ENCODE results near the gene CALML6.

The CALML6 gene

DNA sequence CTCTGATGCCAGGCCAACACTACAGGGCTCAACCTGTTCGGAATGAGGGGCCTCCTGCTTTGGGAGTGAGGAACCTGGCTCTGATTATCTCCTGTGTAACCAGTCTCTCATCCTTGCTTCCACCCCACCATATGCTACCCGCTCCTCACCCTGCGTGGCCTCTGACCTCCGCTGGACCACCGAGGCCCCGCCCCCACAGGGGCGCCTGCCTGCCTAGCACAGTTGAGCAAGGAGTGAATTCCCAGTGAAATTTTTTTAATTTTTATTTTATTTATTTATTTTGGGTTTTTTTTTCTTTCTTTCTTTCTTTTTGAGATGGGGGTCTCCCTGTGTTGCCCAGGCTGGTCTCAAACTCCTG is 22.3 kb upstream of the CALML6 start:
- no peak for DNase-seq

DNA sequence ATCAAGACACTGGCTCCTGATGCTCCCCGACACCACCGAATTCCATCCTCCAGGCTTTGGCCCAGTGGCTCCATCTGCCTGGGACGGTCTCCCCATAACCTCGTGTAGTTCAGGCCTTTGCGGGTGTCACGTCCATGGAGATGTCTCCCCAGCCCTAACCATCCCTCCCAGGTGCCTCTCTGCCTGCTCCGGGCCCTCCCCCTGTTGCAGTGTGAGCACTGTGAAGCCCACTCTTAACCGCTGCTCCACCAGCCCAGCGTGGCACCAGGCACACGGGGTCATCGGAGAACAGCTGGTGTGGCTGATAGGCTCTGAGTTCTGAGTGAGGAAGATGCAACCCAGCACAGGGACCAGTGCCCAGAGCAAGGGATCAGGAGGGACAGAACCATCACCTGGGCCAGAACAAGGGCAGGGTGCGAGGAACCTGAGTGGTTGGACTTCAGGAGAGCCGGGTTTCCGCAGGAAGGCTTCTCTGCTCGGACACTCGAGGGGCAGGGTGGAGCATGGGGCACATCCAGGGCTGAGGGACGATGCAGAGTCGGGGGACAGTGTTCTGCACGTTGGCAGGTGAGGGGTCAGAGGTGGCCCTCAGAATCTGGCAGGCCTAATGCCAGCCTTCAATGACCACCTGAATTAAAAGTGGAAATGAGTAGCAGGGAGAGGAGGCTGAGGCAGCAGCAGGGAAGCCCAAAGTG is 21.6 kb upstream of the CALML6 start:
- DNase-seq, result no peak

DNA sequence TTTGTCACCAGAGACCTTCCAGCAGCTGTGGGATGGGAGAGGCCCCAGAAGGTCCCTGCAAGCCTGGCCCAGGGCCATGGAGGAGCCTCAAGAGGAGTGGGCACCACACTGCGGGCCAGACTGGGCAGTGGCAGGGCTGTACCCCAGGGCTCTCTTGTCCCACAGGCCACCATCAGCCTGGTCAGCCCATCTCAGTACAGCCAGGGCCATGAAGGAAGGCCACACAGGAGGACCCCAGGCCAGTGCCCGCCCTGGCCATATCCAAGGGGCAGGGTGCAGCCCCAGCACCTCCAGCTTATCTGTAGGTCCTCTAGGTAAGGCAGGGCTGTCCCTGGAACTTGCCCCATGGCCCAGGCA is 21.1 kb upstream of the CALML6 start:
- no peak for DNase-seq

DNA sequence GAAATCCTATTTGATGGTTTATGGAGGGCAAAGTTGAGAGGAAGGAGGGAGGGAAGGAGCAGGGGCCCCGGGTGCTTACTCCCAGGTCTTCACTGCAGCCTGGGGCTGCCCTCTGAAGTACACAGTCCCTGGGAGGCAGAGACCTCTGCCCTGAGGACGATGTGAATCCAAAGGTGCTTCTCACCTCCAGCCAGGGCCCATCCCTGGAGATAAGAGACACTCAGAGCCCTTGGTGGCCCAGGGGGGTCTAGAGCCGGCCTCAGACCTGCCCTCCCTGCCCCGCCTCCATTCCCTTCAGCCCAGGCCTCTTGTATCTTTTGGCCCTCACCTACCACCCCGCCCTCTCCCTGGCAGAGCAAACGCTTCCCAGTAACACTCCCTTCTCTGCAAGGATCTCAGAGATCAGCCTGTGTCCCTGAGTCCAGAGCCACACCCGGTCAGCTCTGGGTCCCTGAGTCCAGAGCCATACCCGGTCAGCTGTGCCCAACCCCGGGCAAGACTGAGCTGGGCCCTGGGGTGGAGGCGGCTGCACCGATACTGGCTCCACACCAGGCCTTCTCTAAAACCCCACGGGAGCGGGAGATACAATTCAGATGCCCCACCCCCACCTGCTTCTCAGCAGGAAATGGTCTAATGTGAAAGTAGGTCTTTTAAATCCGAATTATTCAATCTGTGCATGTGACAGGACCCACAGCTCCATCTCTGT is 20.6 kb upstream of the CALML6 start:
- no peak for DNase-seq

DNA sequence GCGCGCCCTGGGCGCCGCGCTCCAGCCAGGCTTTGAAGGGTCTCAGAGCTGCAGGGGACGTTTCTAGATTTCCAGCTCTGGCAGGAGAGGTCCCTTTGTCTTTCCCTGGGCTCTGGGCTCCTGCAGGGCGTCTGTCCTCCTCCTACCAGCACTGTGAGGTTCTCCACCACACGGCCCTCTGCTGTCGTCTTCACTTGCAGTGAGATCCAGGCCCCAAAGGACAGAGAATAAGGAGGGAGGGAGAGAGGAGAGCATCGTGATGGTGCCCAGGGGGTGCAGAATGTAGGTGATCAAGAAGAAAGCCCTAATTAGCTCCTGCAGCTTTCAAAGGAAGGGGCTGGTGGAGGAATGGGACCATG is 20.0 kb upstream of the CALML6 start:
- DNase-seq, result no peak

DNA sequence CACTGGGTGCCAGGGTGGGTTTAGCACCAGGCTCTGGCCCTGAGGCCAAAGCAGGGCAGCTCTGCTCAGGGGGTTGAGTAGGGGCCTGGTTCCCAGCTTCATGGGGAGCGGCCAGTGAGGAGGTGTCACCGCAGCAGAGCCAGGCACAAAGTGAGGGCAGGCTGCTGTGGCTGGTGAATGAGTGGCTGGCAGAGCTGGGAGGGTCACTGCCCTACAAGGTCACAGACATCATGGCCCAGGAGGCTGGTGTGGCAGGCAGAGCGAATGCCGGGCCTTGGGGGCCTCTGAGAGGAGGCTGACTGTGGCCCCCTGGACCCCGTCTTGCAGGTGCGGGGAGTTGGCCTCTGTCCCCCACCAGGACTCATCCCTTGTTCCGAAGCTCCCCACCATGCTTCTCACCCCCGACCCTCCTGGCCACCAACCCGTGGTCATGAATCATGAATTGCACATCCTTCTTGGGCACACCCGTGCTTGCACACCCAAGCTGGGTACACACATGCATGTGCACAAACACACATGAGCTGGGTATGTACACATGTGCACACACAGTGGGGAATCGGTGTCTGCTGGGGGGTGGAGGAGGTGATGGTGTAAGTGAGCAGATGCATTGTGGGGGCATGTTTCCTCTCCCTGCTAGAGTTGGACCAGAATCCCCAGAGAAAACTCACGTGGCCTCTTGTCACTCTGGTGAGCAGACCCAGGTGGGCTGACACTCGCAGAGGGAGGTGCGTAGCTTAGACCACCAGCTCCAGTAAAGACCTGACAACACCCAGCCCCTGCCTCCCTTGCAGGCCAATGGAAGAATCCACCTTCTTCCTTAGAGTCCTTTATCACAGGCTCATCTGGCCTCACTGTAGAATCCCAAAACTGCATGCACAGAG is 19.4 kb upstream of the CALML6 start:
- DNase-seq, result no peak

DNA sequence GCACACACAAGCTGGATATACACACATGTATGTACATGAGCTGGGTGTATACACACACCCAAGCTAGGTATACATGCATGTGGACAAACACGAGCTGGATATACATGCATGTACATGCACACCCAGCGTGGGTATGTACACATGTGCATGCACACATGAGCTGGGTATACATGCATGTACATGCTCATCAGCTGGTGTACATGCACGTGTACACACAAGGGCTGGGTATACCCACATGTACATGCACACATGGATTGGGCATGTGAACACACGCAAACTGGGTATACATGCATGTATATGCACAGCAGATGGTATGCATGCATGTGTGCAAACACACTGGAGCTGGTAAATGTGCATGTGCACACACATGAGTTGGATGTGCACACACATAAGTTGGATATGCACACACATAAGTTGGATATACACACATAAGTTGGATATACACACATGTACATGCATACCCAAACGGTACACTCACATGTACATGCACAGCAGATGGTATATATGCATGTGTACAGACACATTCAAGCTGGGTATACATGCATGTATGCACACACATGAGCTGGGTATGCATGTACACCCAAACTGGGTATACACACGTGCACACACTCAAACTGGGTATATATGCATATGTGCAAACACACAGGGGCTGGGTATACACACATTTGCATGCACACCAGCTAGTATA is 16.7 kb upstream of the CALML6 start:
- DNase-seq, result no peak

DNA sequence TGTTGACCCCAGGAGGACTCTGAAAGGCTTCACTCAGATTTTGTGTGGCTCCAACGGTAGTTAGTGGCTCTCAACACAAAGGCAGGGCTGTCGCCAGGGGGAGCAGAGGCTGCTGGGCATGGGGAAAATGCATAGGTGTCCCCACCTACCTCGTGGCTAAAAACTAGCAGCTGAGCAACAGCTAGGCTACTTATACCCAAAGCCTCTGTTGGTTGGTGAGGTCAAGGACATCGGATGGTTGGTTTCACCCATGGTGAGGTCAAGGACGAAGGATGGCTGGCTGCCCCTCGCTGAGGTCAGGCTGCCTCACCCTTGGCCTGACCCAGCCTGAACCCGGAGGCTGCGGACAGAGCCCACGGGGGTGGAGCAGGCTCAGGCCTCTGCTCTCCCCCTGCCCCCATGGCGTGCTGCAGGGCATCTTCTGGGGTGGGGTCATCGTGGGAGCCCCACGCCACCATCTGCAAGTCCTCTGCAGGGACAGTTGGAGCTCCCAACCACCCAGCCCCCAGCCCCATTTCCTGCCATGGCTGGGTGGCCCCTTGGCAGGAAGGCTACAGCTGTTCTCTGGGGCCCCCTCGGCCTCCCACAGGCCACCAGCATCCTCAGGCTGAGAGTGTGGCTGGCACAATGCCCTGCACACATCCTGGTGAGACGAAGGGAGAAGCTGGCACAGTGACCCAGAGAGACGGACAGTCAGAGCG is 15.6 kb upstream of the CALML6 start:
- no peak for DNase-seq

DNA sequence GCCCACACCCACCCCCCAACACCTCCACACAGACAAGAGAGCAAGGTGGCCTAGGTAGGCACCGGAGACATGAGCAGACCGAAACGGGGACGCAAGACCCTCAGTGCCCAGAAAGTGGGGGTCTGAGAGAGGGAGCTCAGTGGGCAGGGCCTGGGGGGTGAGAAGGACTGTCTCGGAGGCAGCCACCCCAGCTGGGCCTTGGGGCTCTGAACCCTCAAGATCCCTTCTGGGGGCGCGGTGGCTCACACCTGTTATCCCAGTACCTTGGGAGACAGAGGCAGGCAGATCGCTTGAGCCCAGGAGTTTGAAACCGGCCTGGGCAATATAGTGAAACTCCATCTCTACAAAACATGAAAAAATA is 15.1 kb upstream of the CALML6 start:
- DNase-seq, result no peak

DNA sequence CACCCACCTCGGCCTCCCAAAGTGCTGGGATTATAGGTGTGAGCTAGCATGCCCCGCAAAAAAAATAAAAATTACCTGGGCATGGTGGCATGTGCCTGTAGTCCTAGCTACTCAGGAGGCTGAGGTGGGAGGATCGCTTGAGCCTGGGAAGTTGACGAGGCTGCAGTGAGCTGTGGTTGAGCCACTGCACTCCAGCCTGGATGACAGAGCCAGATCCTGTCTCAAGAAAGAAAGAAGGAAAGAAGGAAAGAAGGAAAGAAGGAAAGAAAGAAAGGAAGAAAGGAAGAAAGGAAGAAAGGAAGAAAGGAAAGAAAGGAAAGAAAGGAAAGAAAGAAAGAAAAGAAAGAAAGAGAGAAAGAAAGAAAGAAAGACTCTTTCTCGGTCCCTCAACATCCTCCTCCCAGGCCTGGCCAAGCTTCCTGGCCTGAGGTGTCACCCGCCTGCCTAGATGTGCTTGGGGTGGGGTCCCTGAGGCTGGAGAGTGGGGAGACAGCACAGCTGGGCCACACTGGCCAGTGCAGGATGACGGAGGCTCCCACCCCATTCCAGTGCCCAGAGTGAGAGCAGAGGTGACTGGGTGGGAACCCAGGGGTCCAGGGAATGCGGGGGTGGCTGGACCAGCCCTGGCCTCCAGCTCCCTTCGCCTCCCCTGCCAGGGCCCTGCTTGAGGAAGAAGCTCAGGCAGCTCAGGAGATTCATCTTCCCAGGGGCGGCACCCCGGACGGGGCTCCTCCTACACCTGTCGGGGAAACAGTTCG is 14.0 kb upstream of the CALML6 start:
- no peak for DNase-seq

DNA sequence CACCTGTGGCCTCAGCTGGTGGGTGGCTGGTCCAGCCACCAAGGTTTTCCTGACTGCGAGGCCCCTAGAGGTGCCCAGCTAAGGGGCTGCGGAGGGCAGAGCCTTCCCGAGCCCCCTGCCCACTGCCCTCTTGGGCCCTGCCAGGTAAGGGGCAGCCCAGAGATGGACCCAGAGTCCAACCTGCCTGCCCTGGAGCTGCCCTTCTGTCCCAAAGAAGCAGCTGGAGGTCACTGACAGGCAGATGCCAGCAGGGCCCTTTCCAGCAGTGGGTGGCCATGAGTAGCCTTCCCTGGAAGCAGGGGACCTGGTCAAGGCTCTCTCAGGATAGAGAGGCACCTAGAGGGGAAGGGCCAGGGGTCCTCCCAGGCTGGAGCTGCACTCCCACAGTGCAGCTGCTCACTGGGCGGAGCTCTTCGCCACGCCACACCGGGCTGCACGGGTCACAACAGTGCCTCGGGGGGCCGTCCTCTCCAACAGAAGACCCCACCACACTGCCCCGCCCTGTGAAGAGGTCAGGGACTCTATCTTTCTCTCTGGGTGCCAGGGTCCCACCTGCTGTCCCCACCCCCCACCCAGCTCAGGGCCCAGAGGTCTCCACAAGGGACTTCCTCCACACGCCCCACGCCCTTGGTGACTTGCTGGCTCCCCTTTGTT is 13.3 kb upstream of the CALML6 start:
- no peak for DNase-seq

DNA sequence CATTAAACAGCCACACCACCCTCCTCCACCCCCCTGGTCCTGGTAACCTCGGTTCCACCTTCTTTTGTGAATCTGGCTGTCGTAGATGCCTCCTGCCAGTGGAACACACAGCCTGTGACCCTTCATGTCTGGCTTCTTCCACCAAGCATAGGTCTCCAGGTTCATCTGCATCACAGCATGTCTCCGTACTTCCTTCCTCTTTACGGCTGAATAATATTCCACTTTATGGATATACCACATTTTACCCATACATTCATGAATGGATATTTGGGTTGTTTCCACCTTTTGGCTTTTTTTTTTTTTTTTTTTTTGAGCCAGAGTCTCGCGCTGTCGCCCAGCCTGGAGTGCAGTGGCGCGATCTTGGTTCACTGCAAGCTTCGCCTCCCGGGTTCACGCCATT is 11.8 kb upstream of the CALML6 start:
- DNase-seq, result no peak

DNA sequence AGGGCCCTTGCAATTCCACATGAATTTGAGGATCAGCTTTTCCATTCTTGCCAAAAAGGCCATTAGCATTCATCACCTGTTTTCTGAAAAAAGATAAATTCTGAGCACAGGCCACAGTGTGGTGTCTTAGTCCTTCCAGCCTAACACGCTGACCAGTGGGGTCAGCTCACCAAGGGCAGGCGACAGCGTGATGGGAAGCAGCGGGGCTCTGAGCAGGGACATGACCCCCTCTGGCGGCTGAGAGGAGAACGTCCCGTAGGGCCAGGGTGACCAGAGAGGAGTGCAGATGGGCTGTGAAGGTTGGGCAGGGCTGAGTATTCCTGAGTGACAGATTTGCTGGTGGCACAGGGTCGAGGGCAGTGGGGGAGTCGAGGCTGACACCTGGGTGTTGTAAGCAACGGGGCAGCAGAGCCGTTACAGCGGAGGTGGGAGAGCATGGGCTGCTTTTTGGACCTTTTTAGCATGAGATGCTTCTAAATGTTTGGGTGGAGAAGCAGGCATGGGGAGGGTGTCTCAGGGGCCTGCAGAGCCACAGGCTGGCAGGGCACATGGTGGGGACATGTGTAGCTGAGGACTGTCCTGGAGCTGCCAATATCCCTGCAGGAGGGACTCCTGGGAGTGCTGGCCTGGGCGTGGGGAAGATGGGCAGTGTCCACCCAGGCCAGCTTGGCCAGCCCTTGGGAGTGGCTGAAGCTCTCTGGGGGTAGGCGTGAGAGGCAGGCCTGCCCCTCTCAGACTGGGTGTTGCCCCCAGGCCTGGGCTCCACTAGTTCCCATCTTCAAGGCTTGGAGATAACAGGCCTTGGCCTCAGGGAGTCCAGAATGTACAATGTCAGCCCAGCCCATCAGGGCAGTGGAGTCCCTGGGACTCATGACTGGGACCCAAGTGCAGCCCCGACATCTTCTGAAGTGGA is 8.6 kb upstream of the CALML6 start:
- DNase-seq, result no peak

DNA sequence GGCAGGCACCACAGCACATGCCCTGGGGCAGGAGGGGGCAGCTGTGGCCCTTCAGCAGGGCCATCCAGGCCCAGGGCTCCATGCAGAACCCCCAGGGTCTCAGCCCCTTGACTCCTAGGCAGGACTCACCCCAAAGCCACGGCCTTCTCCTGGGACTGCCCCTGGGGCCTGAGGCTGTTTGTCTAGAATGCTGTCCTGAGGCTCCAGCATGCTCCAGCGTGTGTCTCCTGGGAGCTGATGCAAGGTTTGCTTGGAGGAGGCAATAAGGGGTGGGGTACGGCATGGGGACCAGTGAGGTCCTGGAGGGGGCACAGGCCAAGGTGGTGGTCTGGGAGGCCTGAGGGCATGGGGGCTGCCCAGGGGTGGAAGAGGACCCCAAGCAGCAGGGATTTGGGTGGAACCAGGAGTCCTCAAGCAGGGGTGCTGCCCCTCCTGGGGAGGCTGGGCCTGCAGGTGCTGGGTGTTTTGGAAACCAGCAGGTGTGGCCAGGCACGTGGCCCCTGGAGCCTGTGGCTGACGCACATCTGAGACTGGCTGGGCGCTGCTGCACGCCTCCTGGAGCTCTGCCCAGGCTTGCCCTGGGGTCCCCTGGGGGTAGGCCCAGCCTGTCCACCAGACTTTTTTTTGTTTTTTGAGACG is 7.8 kb upstream of the CALML6 start:
- DNase-seq, result no peak

DNA sequence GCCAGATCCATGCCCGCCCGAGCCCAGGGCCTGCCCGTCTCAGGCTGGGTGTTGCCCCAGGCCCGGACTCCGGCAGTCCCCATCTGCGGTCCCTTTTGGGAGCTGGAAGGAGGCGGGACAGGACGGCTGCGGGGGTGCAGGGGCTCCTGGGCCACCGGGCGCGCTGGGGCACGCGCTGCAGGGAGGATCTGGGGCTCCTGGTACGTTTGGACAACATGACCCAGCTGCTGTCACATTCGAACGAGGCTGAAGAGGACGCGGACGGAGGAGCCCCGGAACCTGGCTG is 6.6 kb upstream of the CALML6 start:
- DNase-seq, result no peak

DNA sequence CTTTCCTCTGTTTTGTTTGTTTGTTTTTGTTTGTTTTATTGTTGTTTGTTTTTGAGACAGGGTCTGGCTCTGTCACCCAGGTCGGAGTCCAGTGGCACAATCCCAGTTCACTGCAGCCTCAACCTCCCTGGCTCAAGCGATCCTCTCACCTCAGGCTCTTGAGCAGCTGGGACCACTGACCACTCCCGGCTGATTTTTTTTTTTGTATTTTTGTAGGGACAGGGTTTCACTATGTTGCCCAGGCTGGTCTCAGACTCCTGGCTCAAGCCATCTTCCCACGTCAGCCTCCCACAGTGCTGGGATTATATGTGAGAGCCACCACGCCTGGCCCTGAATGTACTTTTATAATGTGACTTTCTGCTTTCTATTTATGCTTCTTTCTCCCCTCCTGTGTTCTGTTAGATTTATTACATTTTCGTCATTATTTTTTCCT is 5.0 kb upstream of the CALML6 start:
- no peak for DNase-seq

DNA sequence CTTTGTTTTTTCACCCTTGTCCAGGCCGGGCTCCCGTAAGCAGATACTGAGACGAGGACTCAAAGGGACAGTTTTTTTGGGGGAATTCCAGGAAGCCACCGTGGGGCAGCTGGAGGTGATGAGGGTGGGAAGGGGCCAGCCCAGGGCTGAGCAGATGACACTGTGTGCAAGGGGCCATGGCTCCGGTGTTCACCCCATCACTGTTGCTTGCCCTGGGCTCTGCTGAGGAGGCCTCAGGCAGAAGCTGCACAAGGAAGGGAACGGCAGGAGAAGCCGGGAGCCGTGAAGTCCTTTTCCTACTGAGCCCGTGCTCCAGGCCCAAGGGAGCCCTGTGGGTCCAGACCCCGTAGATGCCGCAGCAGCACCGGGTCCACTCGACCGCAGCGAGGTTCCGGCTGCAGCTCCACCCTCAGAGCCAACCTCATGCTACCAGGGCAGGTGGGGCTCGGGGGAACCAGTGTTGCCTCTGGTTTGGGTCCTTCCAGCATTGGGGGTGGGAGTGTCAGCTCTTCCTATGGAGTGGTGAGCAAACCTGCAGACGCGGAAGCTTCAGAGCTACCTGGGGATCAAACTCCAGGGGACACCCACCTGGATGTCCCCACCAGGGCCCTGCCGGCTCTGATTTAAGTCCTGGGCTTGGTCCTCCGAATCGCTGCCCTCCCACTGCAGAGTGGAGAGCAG is 4.3 kb upstream of the CALML6 start:
- DNase-seq, result no peak

DNA sequence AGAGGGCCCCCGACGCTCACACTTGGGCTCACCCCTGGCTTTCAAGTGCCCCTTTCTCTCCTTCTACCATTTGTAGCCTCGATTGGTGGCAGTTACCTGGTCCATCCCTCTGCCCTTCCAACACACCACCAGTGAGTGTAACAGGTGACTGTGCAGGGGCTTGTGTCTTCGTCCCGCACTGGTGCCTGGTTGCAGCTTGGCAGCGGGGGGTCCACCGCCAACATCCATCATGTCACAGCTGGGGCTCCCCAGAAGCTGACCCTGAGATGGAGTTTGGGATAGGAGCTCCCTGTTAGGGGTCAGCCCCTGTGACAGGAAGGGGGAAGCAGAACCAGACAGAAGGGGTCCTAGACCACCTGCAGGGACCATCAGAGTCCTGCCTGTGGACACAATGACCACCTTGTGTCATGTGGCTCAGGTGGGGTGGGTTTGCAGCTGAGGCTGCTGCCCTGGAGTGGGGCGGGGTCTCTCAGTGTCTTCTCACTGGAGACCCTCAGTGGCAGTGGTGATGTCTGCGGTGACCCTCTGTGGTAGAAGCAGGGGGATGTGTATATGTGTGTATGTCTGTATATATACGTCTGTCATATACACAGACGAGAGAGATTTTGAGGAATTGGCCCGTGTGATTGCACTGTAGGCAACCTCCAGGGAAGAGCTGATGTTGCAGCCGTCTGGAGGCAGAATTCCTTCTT is 3.6 kb upstream of the CALML6 start:
- DNase-seq, result no peak
